Measurements from ENCODE around the gene ADRM1.

The ADRM1 gene

DNA sequence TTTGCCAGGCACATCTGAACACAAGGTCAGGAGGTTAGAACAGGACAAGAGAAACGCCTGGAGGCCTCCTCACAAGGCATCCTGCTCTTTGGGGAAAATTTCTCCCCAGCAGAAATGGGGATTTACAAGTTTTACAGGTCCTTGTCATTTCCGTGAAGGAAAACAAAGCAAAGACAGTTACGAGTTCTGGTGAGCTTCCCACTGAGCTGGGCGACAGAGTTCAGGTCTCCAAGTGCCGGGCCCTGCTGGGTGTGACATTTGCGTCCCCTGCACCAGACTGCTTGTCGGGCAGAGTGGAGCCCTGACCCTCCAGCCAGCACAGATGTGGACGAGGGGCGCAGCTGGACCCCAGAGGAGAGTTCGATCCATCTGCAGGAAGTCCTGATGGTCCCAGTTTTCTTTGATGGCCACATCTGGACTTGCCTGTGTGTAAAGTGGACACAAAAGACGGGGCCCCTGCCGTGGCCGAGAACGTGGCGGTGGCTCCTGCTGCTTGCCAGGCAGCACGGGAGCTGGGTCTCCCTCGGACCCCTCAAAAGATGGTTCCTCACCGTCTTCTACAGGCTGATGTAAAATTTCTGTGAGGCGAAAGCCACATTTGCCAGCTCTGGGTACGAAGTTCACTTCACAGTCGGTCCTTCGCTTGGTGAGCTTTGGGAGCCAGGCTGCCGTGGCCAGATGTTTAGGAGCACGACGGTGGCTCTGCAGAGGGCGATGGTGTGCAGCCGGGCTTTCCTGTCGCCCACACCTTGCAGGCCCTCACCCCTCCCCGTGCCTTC is 5.2 kb upstream of the ADRM1 start:
- DNase-seq (ENCODE audit: low read depth, low spot score) = no peak

DNA sequence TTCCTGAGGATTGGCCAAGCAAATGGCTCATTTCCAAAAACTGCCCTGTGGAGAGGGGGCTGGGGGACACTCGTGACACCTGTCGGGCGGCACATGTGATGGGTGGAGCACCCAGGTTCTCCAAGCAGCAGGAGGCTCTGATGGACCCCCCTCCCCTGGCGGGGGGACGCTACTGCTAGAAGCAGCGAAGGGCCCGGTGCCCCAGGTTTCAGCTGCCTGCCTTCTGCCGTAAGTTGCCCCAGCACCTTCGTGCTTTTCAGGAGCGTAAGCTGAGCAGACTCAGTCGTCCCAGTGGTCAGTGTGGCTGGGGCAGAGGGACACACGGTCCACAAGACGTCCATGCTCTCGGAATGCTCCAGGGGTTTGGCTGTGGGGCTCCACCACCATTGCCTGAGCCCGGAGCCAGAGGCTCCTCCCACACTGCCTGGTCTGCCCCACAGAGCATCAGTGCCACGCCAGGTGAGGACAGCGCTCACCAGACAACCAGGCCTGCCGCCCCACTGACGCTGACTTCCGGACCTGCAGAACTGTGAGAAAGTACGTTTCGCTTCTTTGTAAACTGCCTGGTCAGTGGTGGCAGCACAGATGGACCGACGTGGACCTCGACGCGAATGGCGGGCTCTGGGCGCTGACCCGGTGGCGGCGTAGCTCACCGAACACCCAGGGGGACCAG is 4.1 kb upstream of the ADRM1 start:
- no peak for DNase-seq (ENCODE audit: low read depth, low spot score)

DNA sequence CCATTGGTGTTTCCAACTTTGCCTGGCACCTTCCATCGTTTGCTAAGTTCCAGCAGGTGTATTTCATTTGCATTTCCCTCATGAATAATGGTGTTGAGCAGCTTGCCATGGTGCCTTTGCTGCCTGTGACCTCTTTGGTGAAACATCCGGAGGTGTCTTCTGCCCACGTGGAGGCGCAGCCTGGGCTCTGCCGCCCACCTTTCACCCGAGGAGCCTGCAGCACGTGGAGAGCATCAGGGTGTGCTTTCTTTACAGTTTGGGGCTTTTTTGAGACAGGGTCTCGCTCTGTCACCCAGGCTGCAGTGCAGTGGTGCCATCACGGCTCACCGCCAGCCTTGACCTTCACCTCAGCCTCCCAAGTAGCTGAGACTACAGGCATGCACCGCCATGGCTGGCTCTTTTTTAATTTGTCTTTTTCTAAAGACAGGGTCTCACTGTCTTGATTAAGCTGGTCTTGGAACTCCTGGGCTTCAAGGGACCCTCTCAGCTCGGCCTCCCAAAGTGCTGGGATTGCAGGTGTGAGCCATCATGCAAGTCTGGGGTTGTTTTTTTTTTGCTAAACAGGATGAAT is 3.0 kb upstream of the ADRM1 start:
- DNase-seq (ENCODE audit: low read depth, low spot score) = no peak

- no peak for DNase-seq (ENCODE audit: low read depth, low spot score)
These were observed 2.5 kb upstream of the ADRM1 start for GRCh38 chr20:62300319-62300718.

- no peak for DNase-seq (ENCODE audit: low read depth, low spot score)
These were observed 1.6 kb upstream of the ADRM1 start for GRCh38 chr20:62301111-62301668.

DNA sequence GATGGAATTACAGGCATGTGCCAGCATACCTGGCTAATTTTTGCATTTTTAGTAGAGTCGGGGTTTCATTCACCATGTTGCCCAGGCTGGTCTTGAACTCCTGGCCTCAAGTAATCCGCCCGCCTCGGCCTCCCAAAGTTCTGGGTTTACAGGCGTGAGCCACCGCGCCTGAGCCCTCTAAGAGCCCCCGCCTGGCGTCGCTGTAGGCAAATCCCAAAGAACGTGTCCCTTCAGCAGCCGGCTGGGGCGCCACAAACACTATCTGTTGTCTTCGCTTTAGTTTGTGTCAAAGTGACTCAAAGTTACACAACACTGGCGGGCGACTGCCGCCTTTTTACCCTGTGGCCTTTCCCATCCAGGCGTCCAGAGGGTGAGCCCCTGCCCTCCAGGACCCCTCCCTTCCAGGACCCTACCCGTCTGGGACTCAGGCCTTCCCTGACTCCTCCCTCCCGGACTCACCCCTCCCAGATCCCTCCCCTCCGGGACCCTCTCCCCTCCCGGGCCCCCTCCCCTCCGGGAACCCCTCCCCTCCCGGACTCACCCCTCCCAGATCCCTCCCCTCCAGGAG is 940 bp upstream of the ADRM1 start:
- DNase-seq (ENCODE audit: low read depth, low spot score) = peak; percentile 53

- DNase-seq (ENCODE audit: low read depth, low spot score) = no peak
These were observed 204 bp downstream of the ADRM1 start for GRCh38 chr20:62303062-62303339.

DNA sequence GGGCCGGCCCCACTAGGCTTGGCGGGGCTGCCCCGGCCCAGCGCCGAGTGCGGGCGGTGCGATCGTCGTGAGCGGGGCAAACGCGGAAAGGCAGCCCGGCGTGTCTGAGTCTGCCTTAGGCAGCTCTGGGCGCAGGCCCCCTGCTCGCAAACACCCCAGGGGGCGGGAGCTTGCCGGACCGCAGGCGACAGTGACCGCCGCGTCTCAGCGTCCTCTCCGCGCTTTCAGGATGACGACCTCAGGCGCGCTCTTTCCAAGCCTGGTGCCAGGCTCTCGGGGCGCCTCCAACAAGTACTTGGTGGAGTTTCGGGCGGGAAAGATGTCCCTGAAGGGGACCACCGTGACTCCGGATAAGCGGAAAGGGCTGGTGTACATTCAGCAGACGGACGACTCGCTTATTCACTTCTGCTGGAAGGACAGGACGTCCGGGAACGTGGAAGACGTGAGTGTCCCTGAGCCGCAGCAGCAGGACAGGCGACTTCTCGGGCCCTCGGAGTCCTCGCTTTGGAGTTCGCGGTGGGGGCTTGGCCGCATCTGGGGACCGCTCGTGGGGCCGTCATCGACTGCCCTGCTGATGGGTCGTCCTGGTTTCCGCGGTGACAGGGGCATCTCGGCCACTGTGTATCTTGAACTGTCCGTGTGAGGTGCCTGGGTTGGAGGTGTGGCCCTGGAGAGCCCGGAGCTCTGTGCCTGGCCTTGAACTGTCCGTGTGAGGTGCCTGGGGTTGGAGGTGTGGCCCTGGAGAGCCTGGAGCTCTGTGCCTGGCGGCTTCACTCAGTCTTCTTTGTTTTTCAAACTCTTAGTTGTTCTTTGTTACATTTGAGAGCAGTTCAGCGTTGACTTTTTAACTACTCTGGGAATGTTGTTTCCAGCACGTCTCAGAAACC is 786 bp downstream of the ADRM1 start:
- no peak for DNase-seq (ENCODE audit: low read depth, low spot score)

DNA sequence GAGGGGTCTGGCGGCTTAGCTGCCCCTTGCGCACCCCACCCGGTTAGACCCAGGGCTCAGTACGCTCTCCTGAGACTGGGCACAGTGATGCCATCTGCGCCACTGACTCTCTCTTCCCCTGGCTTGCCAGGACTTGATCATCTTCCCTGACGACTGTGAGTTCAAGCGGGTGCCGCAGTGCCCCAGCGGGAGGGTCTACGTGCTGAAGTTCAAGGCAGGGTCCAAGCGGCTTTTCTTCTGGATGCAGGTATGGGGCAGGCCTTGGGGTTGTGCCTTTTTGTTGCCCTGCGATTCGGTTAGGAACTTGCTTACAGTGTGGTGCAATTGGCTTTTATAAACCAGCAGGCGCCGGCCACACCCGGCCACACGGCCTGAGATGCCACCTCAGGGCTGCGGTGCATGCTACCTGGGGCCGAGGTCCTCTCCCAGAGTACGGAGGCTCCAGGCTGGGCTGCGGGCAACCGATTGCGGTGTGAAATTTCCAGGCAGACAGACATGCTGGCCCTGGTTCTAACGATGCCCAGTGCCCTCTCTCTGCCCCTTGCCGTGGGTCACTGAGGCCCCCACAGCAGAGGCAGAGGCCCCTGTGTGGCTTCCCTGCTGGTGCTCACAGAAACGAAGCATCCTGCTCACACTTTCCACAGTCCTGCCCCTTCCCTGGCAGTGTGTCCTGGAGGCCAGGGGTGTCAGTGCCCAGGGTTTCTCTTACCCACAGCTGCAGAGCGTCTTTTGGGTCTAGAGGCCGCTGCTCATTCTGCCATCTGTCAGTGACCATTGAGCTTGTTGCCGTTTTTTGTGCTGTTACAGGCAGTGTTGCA is 1.7 kb downstream of the ADRM1 start:
- no peak for DNase-seq (ENCODE audit: low read depth, low spot score)

- DNase-seq (ENCODE audit: low read depth, low spot score) = no peak
These were observed 2.5 kb downstream of the ADRM1 start for GRCh38 chr20:62305149-62305764.

DNA sequence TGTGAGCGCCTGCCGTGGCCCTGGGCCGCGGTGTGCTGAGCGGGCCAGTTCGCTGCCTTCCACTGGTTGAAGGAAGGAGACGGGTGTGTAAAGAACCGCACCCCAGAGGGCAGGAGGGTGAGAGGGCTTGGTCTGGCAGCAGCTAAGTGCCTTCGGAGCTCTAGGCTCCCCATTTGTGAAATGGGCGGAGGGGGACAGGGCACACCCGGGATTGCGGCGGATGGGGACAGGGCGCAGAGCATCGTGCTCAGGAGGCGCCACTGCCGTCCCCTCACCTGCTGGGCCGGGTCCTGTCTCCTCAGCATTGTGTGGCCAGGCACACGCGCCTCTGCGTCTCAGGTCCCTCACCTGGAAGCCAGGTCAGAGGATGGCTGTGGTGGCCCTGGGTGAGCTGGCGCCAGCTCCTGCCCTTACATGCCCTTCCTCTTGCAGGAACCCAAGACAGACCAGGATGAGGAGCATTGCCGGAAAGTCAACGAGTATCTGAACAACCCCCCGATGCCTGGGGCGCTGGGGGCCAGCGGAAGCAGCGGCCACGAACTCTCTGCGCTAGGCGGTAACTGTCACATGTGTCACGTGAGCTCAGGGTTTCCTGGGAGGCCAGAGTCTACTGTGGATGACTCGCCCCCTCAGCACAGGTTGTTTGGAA is 3.1 kb downstream of the ADRM1 start:
- no peak for DNase-seq (ENCODE audit: low read depth, low spot score)

DNA sequence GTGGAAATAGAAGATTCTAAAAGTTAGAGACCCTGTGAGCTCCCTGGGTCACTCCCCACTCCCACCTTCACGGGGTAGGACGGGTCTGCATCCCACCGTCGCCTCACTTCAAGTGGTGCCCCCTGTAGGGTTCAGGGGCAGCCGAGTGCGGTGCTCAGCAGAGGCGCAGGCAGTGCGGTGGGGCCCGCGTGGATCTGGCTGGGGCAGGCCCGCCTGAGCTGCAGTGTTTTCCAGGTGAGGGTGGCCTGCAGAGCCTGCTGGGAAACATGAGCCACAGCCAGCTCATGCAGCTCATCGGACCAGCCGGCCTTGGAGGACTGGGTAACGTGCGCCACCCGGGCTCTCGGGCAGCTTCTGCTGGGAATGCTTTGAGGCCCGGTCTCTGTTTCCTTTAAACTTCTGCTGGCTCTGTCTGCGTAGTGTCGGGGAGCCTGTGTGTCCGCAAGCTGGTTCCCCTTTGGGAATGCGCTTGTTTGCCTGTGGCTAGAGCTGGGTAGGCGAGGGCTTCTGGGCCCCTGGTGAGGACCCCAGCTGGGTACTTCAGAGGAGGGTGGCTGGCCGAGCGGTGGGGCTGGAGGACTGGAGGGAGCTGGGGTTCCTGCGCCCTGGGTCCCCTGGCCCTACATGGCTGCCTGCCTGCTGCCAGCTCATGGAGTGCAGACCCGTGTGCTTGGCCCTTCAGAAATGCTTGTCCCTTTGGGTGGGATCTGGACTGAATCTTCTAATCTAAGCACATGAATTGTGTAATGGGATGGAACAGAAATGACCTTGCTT is 3.8 kb downstream of the ADRM1 start:
- DNase-seq (ENCODE audit: low read depth, low spot score) = no peak

DNA sequence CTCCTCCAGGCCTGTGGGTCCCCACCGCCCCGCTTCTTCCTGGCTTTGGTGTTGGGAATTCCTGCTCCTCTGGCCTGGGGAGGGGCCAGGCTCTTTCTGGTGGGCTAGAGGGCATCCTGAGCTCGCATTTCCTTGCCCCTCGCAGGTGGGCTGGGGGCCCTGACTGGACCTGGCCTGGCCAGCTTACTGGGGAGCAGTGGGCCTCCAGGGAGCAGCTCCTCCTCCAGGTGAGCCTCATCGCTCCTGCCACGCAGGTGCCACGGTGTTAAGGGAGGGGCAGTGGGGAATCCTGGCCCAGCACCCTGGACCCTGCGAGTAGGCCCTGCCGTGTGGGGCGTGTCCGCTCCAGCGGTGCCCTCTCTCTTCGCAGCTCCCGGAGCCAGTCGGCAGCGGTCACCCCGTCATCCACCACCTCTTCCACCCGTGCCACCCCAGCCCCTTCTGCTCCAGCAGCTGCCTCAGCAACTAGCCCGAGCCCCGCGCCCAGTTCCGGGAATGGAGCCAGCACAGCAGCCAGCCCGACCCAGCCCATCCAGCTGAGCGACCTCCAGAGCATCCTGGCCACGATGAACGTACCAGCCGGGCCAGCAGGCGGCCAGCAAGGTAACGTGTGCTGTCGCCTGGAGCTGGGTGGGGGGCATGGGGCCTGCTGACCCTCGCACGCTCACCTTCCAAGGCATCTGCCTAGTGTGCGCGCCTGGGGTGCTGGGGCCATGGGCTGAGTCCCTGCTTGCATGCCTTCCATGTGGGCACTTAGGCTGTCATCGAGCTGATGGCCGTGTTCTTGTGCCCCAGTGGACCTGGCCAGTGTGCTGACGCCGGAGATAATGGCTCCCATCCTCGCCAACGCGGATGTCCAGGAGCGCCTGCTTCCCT is 4.7 kb downstream of the ADRM1 start:
- no peak for DNase-seq (ENCODE audit: low read depth, low spot score)

GRCh38 chr20:62308102-62308822 is 5.5 kb downstream of the ADRM1 start:
- DNase-seq (ENCODE audit: low read depth, low spot score) = no peak

DNA sequence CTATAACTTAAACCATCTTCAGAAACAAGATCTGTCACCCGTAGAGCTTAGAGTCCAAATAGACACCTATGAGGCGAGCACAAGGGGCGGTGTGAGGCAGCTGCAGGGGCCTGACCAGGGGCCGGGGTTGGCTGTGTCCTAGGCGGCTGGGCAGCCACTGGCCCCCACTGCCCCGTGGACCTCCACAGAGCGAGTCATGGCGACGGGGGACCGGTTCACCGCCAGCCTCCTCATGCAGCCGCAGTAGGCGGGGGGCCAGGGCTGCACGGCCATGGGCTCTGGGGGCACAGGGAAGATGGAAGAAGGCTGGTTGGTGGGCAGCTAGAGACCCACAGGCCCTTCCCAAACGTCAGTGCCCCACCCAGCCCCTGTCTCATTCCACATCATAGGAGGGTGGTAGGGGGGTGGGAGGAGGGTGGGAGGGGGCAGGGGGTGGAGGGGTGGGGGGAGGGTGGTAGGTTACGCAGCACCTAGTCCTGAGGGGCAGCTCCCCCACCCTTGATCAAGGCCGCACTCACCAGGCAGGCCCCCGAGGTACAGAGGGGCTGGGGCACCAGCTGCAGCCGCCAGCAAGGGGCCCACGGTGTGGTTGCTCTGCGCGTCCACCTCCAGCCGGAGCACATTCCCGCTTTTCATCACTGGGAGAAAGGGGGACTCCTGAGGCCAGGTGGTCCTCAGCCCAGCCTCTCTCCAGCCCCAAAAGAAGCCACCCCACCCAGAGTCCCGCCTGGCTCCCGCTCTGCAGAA is 6.6 kb downstream of the ADRM1 start:
- DNase-seq (ENCODE audit: low read depth, low spot score) = no peak

GRCh38 chr20:62309947-62310756 is 7.4 kb downstream of the ADRM1 start:
- no peak for DNase-seq (ENCODE audit: low read depth, low spot score)
